Parathyroid adenoma (tissue), 2 donors: Measurements from ENCODE around the gene ARHGEF3.

ENCODE experiments used
- H2AFZ ChIP-seq: fragments of 300-600 bp; sonication (generic); one replicate; pipeline ENCODE4 v1.7.0; 2017; ENCODE audit warnings: antibody characterized with exemption, mild to moderate bottlenecking
- H3K27ac ChIP-seq: fragments of 300-600 bp; sonication (generic); one replicate; pipeline ENCODE4 v1.7.0; 2017
- H3K27me3 ChIP-seq: fragments of 300-600 bp; sonication (generic); one replicate; pipeline ENCODE4 v1.7.0; 2017; ENCODE audit warnings: low read length; ENCODE audit not compliant: control insufficient read depth, insufficient read depth
- H3K36me3 ChIP-seq: fragments of 300-600 bp; sonication (generic); one replicate; pipeline ENCODE4 v1.7.0; 2017; ENCODE audit warnings: low read length; ENCODE audit not compliant: control insufficient read depth, insufficient read depth
- H3K4me1 ChIP-seq: fragments of 300-600 bp; sonication (generic); one replicate; pipeline ENCODE4 v1.7.0; 2017; ENCODE audit warnings: control low read depth
- H3K4me2 ChIP-seq: fragments of 300-600 bp; sonication (generic); one replicate; pipeline ENCODE4 v1.7.0; 2017; ENCODE audit warnings: low read length
- H3K4me3 ChIP-seq: fragments of 300-600 bp; sonication (generic); one replicate; pipeline ENCODE4 v1.7.0; 2017; ENCODE audit warnings: low read depth, low read length
- H3K79me2 ChIP-seq: fragments of 300-600 bp; sonication (generic); one replicate; pipeline ENCODE4 v1.7.0; 2017; ENCODE audit warnings: control low read depth
- H3K9ac ChIP-seq: fragments of 300-600 bp; sonication (generic); one replicate; pipeline ENCODE4 v1.7.0; 2017; ENCODE audit warnings: mild to moderate bottlenecking
- H3K9me3 ChIP-seq: fragments of 300-600 bp; sonication (generic); one replicate; pipeline ENCODE4 v1.7.0; 2017; ENCODE audit warnings: low read length; ENCODE audit not compliant: control insufficient read depth
- CTCF ChIP-seq: fragments of 300-600 bp; sonication (generic); IDR thresholded peaks from one replicate; pipeline ENCODE4 v1.7.0; 2017; ENCODE audit warnings: antibody characterized with exemption, mild to moderate bottlenecking
- donor health status: primary hyperparathyroidism.

Gene ARHGEF3

GRCh38 chr3:56801662-56802377 is at the start of gene ARHGEF3:
TSS of gene ARHGEF3 (minus strand) at chr3:56801949. CDS start at chr3:56801798, 151 bp downstream.
- Histone ChIP-seq H3K36me3 (no peaks in the 10 kb centered on the region), H3K27me3 (no peaks in the 10 kb centered on the region), H3K79me2 (peaks cover 31% of the 10 kb centered on the region), H3K27ac (peak within 1 kb of the TSS; percentile 88), H3K4me3 (peak within 1 kb of the TSS; percentile 96), H3K4me2 (peak within 1 kb of the TSS; percentile 99), H3K9me3 (no peaks in the 10 kb centered on the region), H2AFZ (peak within 1 kb of the TSS; percentile 84), H3K4me1 (peaks cover 14% of the 10 kb centered on the region), H3K9ac (peak within 1 kb of the TSS; percentile 25)
- TF ChIP-seq CTCF, result peak; percentile 28

GRCh38 chr3:56849698-56850097 is 47.9 kb upstream of the ARHGEF3 start:
- Histone ChIP-seq H3K36me3 (no peaks in the 10 kb centered on the region), H3K9me3 (no peaks in the 10 kb centered on the region), H3K27me3 (no peaks in the 10 kb centered on the region), H3K4me1 (peaks cover 19% of the 10 kb centered on the region), H3K27ac (peak overlapping the region; percentile 1), H3K79me2 (peaks cover 10% of the 10 kb centered on the region), H3K9ac (no peak overlapping the region), H3K4me2 (peak overlapping the region; percentile 45), H3K4me3 (no peak overlapping the region), H2AFZ (peak overlapping the region; percentile 26)
- no peak for TF ChIP-seq CTCF

- H2AFZ ChIP-seq, result no peak overlapping the region
- no peak overlapping the region for H3K4me2 ChIP-seq
- H3K4me3 ChIP-seq, result no peak overlapping the region
- H3K79me2 ChIP-seq, result peaks cover 16% of the 10 kb centered on the region
- H3K9ac ChIP-seq, result no peak overlapping the region
- H3K36me3 ChIP-seq, result no peaks in the 10 kb centered on the region
- H3K9me3 ChIP-seq, result no peaks in the 10 kb centered on the region
- no peaks in the 10 kb centered on the region for H3K27me3 ChIP-seq
- no peak overlapping the region for H3K27ac ChIP-seq
- H3K4me1 ChIP-seq, result peaks cover 9% of the 10 kb centered on the region
- TF ChIP-seq CTCF, result no peak
Measured at GRCh38 chr3:56845505-56845904, 43.8 kb upstream of the ARHGEF3 start.

GRCh38 chr3:56844536-56844935 is 42.8 kb upstream of the ARHGEF3 start:
- peaks cover 16% of the 10 kb centered on the region for H3K79me2 ChIP-seq
- H2AFZ ChIP-seq, result no peak overlapping the region
- peaks cover 3% of the 10 kb centered on the region for H3K4me1 ChIP-seq
- H3K4me2 ChIP-seq, result no peak overlapping the region
- H3K36me3 ChIP-seq, result no peaks in the 10 kb centered on the region
- H3K9me3 ChIP-seq, result no peaks in the 10 kb centered on the region
- H3K9ac ChIP-seq, result no peak overlapping the region
- H3K27me3 ChIP-seq, result no peaks in the 10 kb centered on the region
- H3K27ac ChIP-seq, result no peak overlapping the region
- TF ChIP-seq CTCF, result no peak
- H3K4me3 ChIP-seq, result no peak overlapping the region
